GM23338 (cell line): ENCODE measurements around the gene KCNS3. TPM values are rescaled to one million over a fixed set of nuclear protein-coding genes. Genes with fewer than 3 reads are reported as not detected.

Experiments
- ATAC-seq: fragments of 200-7000 bp; cut with Tn5 transposase; 3 replicates; pipeline ENCODE4 v1.9.1; 2020
- DNase-seq: peaks from one replicate; pipeline ENCODE4 v3.0.0-alpha.2; 2015; ENCODE audit warnings: low spot score
- H2AFZ ChIP-seq: fragments of 200-600 bp; sonication (generic); 2 replicates; pipeline ENCODE4 v1.8.0; 2016; ENCODE audit warnings: antibody characterized with exemption, mild to moderate bottlenecking, moderate library complexity
- H3F3A ChIP-seq: fragments of 200-600 bp; sonication (generic); replicated peaks from 2 replicates; pipeline ENCODE4 v1.8.0; 2017; ENCODE audit warnings: antibody characterized with exemption, mixed run types, low read depth
- H3K27ac ChIP-seq: fragments of 200-600 bp; sonication (generic); 2 replicates; pipeline ENCODE4 v1.6.1; 2016; ENCODE audit warnings: low read depth
- H3K27me3 ChIP-seq: fragments of 200-600 bp; sonication (generic); 2 replicates; pipeline ENCODE4 v1.8.0; 2016; ENCODE audit warnings: mild to moderate bottlenecking, mixed run types, moderate library complexity; ENCODE audit not compliant: insufficient read depth
- H3K36me3 ChIP-seq: fragments of 200-600 bp; sonication (generic); 2 replicates; pipeline ENCODE4 v1.8.0; 2016; ENCODE audit warnings: mild to moderate bottlenecking; ENCODE audit not compliant: insufficient read depth
- H3K4me1 ChIP-seq: fragments of 200-600 bp; sonication (generic); 2 replicates; pipeline ENCODE4 v1.8.0; 2016; ENCODE audit warnings: mild to moderate bottlenecking, moderate library complexity; ENCODE audit not compliant: insufficient read depth
- H3K4me2 ChIP-seq: fragments of 200-600 bp; sonication (generic); 2 replicates; pipeline ENCODE4 v1.7.1; 2017; ENCODE audit warnings: mixed run types
- H3K4me3 ChIP-seq: fragments of 200-600 bp; sonication (generic); 2 replicates; pipeline ENCODE4 v1.6.1; 2016; ENCODE audit warnings: mixed run types
- H3K79me2 ChIP-seq: fragments of 200-600 bp; sonication (generic); replicated peaks from 2 replicates; pipeline ENCODE4 v1.8.0; 2017; ENCODE audit warnings: mild to moderate bottlenecking; ENCODE audit not compliant: insufficient read depth
- H3K9me2 ChIP-seq: fragments of 200-600 bp; sonication (generic); 2 replicates; pipeline ENCODE4 v1.8.0; 2017; ENCODE audit not compliant: insufficient read depth
- H4K20me1 ChIP-seq: fragments of 200-600 bp; sonication (generic); replicated peaks from 2 replicates; pipeline ENCODE4 v1.8.0; 2017; ENCODE audit warnings: mild to moderate bottlenecking; ENCODE audit not compliant: insufficient read depth
- H3K27ac Mint-ChIP-seq: 2 replicates; pipeline ENCODE4 v1.8.0; 2020; ENCODE audit warnings: inconsistent platforms, mild to moderate bottlenecking, moderate library complexity, mixed read lengths
- H3K27me3 Mint-ChIP-seq: 3 replicates; pipeline ENCODE4 v1.8.0; 2022; ENCODE audit warnings: low read depth, mild to moderate bottlenecking, moderate library complexity, mixed read lengths, inconsistent platforms; ENCODE audit not compliant: insufficient read depth, poor library complexity
- H3K36me3 Mint-ChIP-seq: 3 replicates; pipeline ENCODE4 v1.8.0; 2021; ENCODE audit warnings: low read depth, mild to moderate bottlenecking, inconsistent platforms, moderate library complexity, mixed read lengths
- H3K4me1 Mint-ChIP-seq: 3 replicates; pipeline ENCODE4 v1.8.0; 2020; ENCODE audit warnings: mild to moderate bottlenecking, inconsistent platforms, mixed read lengths
- H3K4me3 Mint-ChIP-seq: 3 replicates; pipeline ENCODE4 v1.8.0; 2021; ENCODE audit warnings: moderate library complexity, mild to moderate bottlenecking, inconsistent platforms, mixed read lengths
- H3K9me3 Mint-ChIP-seq: 3 replicates; pipeline ENCODE4 v1.8.0; 2020; ENCODE audit warnings: moderate library complexity, mild to moderate bottlenecking, inconsistent platforms, mixed read lengths
- CREB1 ChIP-seq: fragments of 250-450 bp; sonication (Bioruptor Pico); IDR thresholded peaks from 2 replicates; pipeline ENCODE4 v1.5.0; 2020; ENCODE audit warnings: low read depth, mild to moderate bottlenecking, moderate library complexity
- CTCF ChIP-seq, 2 experiments: fragments of 200-600 bp in 1 of 2; sonication (generic) in 1 of 2; conservative IDR thresholded peaks; 2 replicates each; pipeline versions ENCODE4 v1.5.1 to v1.6.1; 2016 to 2017; ENCODE audit warnings: antibody characterized with exemption in 2 of 2, low read depth in 2 of 2, mild to moderate bottlenecking in 2 of 2, moderate library complexity in 1 of 2
- ETS1 ChIP-seq: IDR thresholded peaks from 2 replicates; pipeline ENCODE4 v1.6.1; 2016; ENCODE audit warnings: antibody characterized with exemption
- EZH2 ChIP-seq: fragments of 200-600 bp; sonication (generic); IDR thresholded peaks from one replicate; pipeline ENCODE4 v1.8.0; 2017; ENCODE audit warnings: antibody characterized with exemption, mild to moderate bottlenecking, low read depth; ENCODE audit not compliant: unreplicated experiment
- EZH2phosphoT487 ChIP-seq: fragments of 200-600 bp; sonication (generic); IDR thresholded peaks from one replicate; pipeline ENCODE4 v1.8.1; 2018; ENCODE audit warnings: antibody characterized with exemption; ENCODE audit not compliant: unreplicated experiment
- JUNB ChIP-seq: IDR thresholded peaks from one replicate; pipeline ENCODE4 v1.6.1; 2016; ENCODE audit warnings: antibody characterized with exemption; ENCODE audit not compliant: unreplicated experiment
- NANOG ChIP-seq: IDR thresholded peaks from 2 replicates; pipeline ENCODE4 v1.6.1; 2016; ENCODE audit warnings: antibody characterized with exemption, borderline replicate concordance
- POLR2AphosphoS5 ChIP-seq: IDR thresholded peaks from 2 replicates; pipeline ENCODE4 v1.6.1; 2016; ENCODE audit warnings: antibody characterized with exemption, low read depth
- REST ChIP-seq: IDR thresholded peaks from one replicate; pipeline ENCODE4 v1.6.1; 2018; ENCODE audit warnings: antibody characterized with exemption; ENCODE audit not compliant: unreplicated experiment
- STAT1 ChIP-seq: IDR thresholded peaks from one replicate; pipeline ENCODE4 v1.6.1; 2016; ENCODE audit warnings: antibody characterized with exemption; ENCODE audit not compliant: unreplicated experiment
- ZNF114 ChIP-seq: fragments of 250-450 bp; sonication (Bioruptor Pico); IDR thresholded peaks from 2 replicates; pipeline ENCODE4 v1.5.0; 2020; ENCODE audit warnings: mild to moderate bottlenecking, moderate library complexity
- ZNF331 ChIP-seq: fragments of 250-450 bp; sonication (Bioruptor Pico); IDR thresholded peaks from 2 replicates; pipeline ENCODE4 v1.5.0; 2020; ENCODE audit warnings: low read depth, mild to moderate bottlenecking, moderate library complexity
- ZNF462 ChIP-seq: fragments of 250-450 bp; sonication (Bioruptor Pico); IDR thresholded peaks from 2 replicates; pipeline ENCODE4 v1.5.0; 2020; ENCODE audit warnings: mild to moderate bottlenecking, moderate library complexity
- polyA plus RNA-seq: library from polyadenylated mRNA; unstranded; fragments of >200 nt; fragmentation: Nextera tagmentation; extraction: Ambion mirVana; gene quantifications from 2 replicates; pipeline ENCODE4 v1.2.1, GENCODE V29; 2016
- total RNA-seq: library from RNA; depleted of rRNA; stranded (reverse); fragments of >200 nt; shearing (Covaris generic); gene quantifications from 2 replicates; pipeline ENCODE4 v1.2.3, GENCODE V29; 2014

Gene KCNS3
- total and polyA plus RNA-seq, 2 experiments from 2014 or later, result 23.2 to 80.0 TPM

- Mint-ChIP-seq H3K9me3 (peaks cover 23% of the 10 kb centered on the region), H3K4me3 (no peak overlapping the region)
These were observed 32.5 kb downstream of the KCNS3 start for GRCh38 chr2:17910980-17911379.

More at GRCh38 chr2:17910980-17911379, 32.5 kb downstream of the KCNS3 start:
- no peak for DNase-seq
- TF ChIP-seq REST, result no peak
- no peak for TF ChIP-seq ZNF462 (CRISPR knock-in tag)
- no peak for TF ChIP-seq STAT1
- TF ChIP-seq CREB1, result no peak
- TF ChIP-seq ZNF331 (CRISPR knock-in tag), result no peak
- TF ChIP-seq ETS1, result no peak
- TF ChIP-seq ZNF114 (CRISPR knock-in tag), result no peak
- TF ChIP-seq POLR2AphosphoS5, result no peak
- TF ChIP-seq NANOG, result no peak
- no peak for TF ChIP-seq JUNB
- no peak for TF ChIP-seq EZH2
- no peak for TF ChIP-seq EZH2phosphoT487
- TF ChIP-seq CTCF (conservative IDR thresholded peaks at IDR 0.05; ENCODE audit: low read depth in 2 of 2), result no peak
- no peak overlapping the region for H3K27ac Mint-ChIP-seq
- peaks cover 18% of the 10 kb centered on the region for H3K4me1 ChIP-seq
- H2AFZ ChIP-seq, result no peak overlapping the region
- H3F3A ChIP-seq, result no peaks in the 10 kb centered on the region
- H4K20me1 ChIP-seq, result peaks cover 29% of the 10 kb centered on the region; the same call in 1 of the 2 replicates
- peaks cover 31% of the 10 kb centered on the region for H3K4me1 Mint-ChIP-seq
- H3K27ac ChIP-seq, result no peak overlapping the region
- no peak for ATAC-seq
- H3K36me3 ChIP-seq, result no peaks in the 10 kb centered on the region
- peaks cover 18% of the 10 kb centered on the region for H3K36me3 Mint-ChIP-seq
- H3K4me3 ChIP-seq, result no peak overlapping the region
- H3K27me3 Mint-ChIP-seq, result peaks cover 9% of the 10 kb centered on the region
- H3K9me2 ChIP-seq, result no peaks in the 10 kb centered on the region
- no peak overlapping the region for H3K4me2 ChIP-seq
- no peaks in the 10 kb centered on the region for H3K27me3 ChIP-seq
- peaks cover 86% of the 10 kb centered on the region for H3K79me2 ChIP-seq
